ENCODE results near the gene BLM.
A peak's percentile ranks its signal among the peaks of the same experiment; 100 is the strongest.

Gene BLM

DNA sequence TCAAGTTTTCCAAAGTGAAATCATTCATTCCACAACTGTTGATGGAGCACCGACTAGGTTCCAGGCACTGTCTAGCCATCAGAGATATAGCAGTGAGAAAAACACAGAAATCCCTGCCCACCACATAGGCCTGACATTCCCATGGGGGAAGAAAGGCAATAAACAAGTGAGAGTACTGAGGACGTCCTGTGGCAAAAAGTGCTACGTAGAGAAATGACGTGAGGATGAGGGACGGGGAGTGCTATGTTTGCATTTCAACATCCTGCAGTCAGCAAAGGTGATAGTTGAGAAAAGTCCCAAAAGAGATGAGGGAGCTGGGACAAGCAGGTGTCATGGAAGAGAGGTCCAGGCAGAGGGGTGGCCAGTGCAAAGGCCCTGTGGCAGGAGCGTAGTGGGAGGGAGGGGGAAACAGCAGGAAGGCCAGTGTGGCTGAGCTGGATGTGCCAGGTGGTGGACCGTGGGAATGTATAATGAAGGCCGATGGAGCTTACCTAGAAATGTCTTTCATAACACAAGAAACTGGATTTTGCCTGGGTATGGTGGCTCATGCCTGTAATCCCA is 140.8 kb downstream of the BLM start:
- DNase-seq, result no peak

DNA sequence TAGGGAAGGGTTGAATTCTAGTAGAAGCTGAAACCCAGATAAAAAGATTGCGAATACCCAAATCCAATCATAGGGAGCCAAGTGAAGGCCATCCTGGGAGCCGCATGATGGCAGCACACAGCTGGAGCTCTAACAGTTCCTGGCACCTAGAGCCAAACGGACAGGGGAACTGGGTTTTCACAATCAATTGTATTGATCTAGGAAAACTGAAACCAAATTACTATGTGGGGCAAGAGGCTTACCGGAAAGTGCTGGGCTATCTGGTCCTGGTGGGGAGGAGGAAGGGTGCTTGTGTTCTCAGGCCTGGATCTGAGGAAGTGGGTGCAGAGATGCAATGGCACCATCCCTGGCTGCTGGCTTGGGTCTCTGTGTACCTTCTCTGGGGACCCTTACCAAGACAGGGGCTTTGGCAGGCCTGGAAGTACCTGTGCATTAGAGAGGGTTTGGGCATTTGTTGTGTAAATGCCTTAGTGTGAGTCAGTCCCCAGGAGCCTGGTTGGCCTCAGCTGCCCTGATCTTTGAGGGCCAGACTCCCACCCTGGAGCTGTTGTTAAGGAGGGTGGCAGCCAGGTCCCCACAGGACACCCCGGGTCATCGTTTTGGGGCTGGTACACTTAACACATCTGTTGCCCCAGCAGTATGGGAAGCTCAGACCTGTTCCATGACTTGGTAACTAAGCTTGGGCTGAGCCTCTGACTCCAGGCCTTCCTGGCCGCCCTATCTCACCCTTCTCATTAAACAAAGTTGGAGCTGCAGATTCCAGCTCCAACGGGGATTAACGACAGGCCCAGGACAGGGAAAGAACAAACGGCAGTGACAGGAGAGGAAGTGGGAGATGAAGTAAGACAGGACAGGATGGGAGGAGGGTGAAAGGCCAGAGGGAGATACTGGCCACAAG is 142.3 kb downstream of the BLM start:
- DNase-seq, result no peak

DNA sequence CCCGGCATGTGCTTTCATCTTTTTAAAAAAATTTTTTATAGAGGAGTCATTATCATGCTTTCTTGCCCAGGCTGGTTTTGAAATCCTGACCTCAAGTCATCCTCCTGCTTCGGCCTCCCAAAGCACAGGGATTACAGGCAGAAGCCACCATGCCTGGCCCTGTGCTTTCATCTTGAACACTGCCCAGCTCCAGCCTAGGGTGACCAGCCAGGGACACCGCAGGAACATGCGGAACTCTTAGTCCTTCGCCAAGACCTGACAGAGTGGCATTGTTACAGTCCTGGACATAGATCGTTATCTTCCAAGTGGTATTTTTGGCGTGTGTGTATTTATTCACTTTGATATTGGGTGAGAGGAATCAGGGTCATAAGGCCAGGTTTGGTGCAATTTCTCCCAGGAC is 143.3 kb downstream of the BLM start:
- DNase-seq, result no peak

DNA sequence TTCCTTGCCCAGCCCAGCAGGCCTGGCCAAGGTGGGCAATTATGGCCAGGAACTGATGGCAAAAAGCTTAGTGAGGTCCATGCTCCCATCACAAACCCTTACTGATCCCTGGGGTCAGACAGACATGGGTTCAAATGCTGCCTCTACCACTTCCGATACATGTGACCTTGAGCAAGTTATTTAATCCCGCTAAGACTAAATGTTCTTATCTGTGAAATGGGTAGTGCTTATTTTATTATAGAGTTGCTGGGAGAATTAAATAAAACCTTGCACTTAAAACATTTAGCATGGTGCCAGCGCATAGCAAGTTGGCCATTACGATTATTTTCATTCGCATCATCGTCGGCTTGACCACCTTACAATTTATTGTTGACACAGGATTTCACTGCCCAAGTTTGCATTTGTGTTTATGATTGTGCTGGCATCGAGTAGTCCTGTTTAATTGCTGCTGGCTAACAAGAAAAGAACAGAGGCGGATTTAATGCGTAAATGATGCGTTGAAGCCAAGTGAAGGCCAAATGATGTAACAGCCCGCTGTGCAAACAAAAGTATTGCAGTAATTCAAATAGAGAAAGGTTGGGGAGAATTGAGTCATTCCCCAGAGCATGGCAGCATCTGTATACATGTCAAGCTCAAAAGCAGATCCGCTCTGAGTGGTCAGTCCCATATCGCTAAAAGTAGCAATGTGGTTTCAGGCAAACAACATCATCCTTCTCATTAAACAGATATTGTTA is 144.0 kb downstream of the BLM start:
- peak; percentile 77 for DNase-seq

DNA sequence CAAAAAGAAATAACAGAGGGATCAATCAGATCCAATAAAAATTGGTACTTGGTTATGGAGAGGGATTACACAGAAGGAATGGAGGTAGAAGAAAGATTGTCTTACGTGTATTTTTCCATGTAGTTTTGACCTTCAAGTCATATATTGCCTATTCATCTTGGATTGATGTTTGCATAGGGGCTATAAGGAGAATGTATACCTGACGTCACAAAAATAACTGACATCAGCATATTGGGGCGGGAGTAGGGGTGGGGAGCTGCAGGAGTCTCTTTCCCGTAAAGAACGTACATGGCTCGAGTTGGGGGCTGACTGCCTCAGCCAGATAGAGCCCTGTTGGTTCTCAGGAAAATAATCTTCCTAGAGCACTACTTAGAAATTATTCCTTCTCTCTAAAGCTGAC is 145.3 kb downstream of the BLM start:
- DNase-seq, result no peak

DNA sequence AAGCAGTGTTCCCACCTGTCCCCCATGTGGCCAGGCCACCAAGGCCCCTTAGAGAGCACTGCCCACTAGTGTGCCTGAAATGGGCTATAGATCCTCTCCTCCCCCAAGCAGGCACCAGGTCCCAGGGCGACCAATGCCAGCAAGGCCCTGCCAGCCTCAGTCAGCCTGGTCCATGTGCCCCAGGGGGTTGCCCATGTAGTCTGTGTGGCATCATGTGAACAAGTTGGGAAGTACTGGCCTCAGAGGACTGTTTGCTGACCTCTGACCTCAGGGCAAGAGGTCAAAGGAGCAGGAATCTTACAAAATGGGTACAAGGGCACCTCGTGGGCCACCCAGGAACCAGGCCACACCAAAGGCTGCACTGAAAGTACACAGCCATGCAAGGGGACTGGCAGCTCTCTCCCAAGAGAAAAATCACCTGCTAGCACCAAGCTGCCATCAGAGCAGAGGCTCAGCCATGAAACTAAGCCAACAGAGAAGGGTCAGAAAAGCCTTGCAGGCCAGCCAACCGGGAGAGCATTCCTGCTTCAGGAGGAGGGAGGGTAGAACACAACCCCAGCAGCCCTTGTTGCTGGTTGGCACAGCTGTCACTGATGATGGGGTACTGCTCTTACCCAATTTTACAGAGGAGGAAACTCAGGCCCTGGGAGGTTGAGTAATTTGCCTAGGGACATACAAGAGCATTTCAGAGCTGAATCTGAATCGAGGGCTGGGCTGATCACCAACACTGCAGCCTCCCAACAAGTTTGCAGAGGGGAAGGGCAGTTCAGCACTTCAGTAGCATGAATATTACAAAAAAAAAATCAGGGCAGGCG is 146.0 kb downstream of the BLM start:
- no peak for DNase-seq

DNA sequence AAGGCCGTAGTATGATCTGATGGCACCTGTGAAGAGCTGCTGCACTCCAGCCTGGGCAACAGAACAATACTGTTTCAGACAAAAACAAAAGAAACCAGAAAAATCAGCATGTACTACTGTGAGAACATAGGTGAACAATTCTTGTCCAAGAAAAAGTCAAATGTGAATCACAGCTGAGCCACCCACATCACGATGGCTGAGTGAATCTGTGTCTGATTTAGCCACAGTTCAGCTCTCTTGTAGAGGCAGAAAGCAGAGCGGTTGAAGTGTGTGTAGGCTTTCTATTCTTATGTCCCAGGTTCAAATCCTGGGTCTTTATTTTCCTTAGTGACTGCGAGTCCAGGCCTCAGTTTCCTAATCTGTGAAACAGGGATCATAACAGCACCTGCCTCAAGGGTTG is 146.8 kb downstream of the BLM start:
- DNase-seq, result no peak

DNA sequence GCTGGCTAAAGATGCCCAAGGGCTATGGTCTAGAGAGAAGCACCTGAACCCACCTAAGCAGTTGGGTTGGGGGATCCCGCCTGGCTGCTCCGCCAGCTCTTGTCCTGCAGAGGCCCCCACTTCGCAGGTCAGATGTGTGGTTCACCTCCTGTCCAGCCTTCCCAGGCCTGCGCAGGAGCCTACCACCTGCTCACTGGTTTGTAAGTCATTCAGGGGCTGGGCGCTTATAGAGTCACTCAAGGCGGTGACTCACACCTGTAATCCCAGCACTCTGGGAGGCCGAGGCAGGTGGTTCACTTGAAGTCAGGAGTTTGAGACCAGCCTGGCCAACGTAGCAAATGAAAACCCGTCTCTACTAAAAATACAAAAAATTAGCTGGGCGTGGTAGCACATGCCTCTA is 147.4 kb downstream of the BLM start:
- DNase-seq, result no peak

DNA sequence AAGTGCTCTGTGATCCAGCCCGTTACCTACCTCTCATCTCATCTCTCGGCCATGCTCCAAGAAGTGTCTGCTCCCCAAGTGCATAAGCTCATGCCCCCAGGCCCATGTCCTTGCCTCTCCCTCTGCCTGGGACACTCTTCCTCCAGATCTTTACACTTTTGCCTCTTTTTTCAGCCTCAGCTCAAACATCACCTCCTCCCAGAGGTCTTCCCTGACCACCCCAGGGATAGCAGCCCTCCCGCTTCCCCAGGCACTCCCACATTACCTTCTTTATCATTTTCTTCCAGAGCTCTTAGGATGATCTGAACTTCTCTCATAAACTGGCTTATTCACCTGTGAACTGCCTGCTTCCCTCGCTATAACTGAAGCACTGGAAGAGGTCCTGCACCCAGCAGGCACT is 148.6 kb downstream of the BLM start:
- no peak for DNase-seq

All from activated CD4-positive, alpha-beta T cell treated with anti-CD3 and anti-CD28 coated beads, Interleukin-10, Interleukin-2, amounts not matched to agents 100 ng/mL and 50 ng/mL, durations not matched to agents 16 hours and 8 hours (primary cell).